ENCODE measurements around the gene HOXD12.
A peak's percentile ranks its signal among the peaks of the same experiment; 100 is the strongest.

Gene HOXD12

GRCh38 chr2:176122683-176123410, 23.3 kb downstream of the HOXD12 start, which contains the start of gene HOXD9:
HOXD9 (plus strand) TSS chr2:176122719; CDS start chr2:176122769, 50 bp downstream.
- DNase-seq: no peak

GRCh38 chr2:176123411-176124109, 24.0 kb downstream of the HOXD12 start:
- DNase-seq: no peak

- no peak for DNase-seq
Measured at GRCh38 chr2:176124110-176124946, 24.7 kb downstream of the HOXD12 start.

GRCh38 chr2:176124947-176125771, 25.6 kb downstream of the HOXD12 start:
- DNase-seq: no peak

- DNase-seq: no peak
Measured at GRCh38 chr2:176125772-176126054, 26.1 kb downstream of the HOXD12 start.

GRCh38 chr2:176126929-176127773, 27.6 kb downstream of the HOXD12 start:
- DNase-seq: peak; percentile 29

GRCh38 chr2:176127774-176128072, 28.1 kb downstream of the HOXD12 start:
- DNase-seq: no peak

- DNase-seq: no peak
Measured at GRCh38 chr2:176128172-176128981, 28.8 kb downstream of the HOXD12 start.

GRCh38 chr2:176128982-176129796, 29.6 kb downstream of the HOXD12 start, which contains the start of gene HOXD8:
HOXD8 (plus strand) TSS chr2:176129705; CDS start chr2:176130367, 662 bp downstream.
- no peak for DNase-seq

- no peak for DNase-seq
Measured at GRCh38 chr2:176129813-176130146, 30.2 kb downstream of the HOXD12 start.

GRCh38 chr2:176130147-176130956, 30.8 kb downstream of the HOXD12 start:
- DNase-seq: no peak

GRCh38 chr2:176130957-176131847, 31.6 kb downstream of the HOXD12 start:
- DNase-seq: no peak

- no peak for DNase-seq
Measured at GRCh38 chr2:176131848-176132158, 32.2 kb downstream of the HOXD12 start.

GRCh38 chr2:176132205-176133171, 32.9 kb downstream of the HOXD12 start:
- DNase-seq: no peak

GRCh38 chr2:176133389-176133788, 33.8 kb downstream of the HOXD12 start:
- no peak for DNase-seq

GRCh38 chr2:176134035-176134434, 34.4 kb downstream of the HOXD12 start:
- no peak for DNase-seq

GRCh38 chr2:176135035-176135440, 35.4 kb downstream of the HOXD12 start:
- no peak for DNase-seq
